Stimulated activated CD8-positive, alpha-beta memory T cell treated with anti-CD3 and anti-CD28 coated beads, Interleukin-7, amount 100 ng/mL, for 24 hours (primary cell): ENCODE measurements around the gene PRKCE.

Experiments
- DNase-seq: peaks from one replicate; pipeline ENCODE4 v3.0.0-alpha.2; 2020; ENCODE audit warnings: low read depth

PRKCE gene

DNA sequence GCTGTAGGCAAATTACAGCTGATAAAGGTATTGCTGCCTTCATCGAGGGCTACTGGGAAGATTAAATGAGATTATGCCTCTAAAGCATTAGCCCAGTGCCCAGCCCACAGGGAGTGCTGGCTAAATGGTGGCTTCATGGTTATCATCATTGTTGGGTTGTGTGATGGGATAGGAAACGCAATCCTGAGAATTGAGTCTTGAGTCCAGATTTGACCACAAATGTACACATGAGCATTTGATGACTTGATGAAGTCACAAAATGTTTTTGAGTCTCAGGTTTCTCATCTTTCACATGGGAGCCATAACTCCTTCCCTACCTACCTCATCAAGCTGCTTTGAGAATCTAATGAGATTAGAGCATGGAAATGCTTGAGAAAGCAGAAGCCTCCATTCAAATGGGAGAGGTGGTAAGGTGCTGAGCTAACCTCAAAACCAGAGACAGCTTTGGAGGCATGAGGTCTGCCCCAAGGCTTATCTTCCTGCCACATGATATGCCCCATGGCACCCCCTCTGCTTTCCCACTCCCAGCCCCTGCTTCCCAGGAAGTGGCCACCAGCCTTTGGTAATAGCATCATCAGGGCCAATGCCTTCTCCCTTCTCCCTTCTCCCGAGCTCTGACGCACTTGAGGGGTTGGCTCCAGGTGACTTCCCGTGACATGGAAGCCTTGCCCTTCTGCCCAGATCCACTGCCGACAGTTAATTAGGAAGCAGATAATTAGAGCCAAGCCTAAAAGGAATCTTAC is 496.3 kb downstream of the PRKCE start:
- no peak for DNase-seq

DNA sequence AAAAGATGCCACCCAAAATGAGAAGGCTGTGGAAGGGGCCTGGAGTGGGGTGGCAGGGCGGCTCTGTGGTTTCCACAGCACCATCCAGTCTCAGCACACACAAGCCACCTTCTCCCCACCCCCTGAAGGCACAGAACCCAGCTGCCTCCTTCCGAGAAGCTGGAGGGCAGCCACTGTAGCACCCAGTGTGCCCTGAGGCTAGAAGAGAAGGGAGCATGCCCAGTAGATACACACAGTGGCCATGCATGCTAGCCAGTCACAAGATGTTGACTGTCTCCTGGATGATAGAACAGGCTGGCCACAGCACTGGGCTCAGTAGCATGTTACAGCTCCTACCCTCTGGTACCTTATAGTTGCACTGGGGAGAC is 496.9 kb downstream of the PRKCE start:
- no peak for DNase-seq

DNA sequence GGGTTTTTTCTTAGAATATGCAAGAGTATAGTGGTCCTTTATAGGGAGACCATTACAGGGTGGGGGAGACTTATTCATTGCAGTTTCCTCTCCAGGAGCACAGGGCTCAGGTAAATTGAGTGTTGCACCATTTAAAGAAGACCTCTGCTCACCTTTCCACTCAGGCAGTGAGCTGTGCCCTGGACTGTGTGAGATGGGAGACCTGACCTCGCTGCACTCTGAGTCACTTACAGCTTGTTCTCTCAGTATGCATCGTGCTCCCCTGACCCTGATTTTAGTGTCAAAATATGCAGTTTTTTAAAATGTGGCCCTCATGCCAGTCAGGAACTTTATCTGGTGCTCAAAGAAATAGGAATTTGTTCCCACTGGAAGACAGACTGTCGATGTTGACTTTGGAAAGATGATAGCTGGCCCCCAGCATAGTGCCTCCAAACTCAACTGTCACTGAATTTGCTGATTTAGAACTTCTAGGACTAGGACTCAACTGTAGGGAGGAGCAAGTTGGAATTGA is 499.0 kb downstream of the PRKCE start:
- DNase-seq, result no peak

DNA sequence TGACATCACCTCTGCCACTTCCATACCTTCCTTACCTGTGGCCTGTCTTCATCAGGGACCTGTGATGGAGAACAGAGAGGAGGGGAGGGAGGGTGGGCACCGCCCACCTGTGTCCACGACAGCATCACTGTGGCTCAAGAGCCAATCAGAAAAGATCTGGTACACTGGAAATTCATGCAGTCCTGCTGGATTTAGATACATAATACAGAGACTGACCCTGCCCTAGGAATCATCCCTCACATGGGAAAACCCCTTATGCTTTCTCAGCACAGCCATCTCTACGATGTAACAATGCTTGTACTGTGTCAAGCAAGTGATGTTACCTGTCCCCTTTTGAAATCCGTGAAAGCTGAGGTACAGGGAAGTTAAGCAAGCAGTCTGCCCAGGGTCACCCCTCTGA is 500.1 kb downstream of the PRKCE start:
- no peak for DNase-seq

DNA sequence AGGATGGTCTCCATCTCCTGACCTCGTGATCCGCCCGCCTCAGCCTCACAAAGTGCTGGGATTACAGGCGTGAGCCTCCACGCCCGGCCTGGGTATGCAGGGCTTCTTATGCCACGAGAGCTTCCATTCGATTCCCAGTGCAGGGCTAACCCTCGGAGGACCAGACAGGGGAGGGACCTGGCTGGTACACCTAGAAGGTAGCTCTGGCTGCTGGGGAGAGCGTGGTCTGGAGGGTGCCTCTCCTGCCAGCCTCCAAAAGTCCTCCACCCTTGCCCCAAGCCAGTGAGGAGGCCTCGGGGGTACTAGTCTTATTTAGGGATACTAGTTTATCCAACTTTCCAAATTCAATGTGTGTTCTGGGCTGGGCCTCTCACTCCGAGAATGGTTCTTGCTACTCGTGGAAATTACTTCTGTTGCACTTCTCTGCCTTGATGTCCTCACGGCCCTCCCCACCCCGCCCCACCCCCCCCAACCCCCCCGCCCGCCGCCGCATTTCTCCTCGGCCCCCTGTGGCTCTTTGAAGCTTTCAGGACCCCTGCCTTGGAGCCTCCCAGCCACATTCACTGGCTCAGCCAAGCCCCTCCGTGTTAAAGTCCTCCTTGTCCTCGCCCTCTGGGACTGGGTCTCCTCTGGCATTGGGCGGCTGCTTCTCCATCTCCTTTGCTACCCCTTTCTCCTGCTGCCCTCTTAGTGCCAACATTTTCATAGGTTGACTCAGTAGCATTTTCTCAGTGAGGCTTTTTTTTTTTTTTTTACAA is 502.7 kb downstream of the PRKCE start:
- DNase-seq, result no peak

DNA sequence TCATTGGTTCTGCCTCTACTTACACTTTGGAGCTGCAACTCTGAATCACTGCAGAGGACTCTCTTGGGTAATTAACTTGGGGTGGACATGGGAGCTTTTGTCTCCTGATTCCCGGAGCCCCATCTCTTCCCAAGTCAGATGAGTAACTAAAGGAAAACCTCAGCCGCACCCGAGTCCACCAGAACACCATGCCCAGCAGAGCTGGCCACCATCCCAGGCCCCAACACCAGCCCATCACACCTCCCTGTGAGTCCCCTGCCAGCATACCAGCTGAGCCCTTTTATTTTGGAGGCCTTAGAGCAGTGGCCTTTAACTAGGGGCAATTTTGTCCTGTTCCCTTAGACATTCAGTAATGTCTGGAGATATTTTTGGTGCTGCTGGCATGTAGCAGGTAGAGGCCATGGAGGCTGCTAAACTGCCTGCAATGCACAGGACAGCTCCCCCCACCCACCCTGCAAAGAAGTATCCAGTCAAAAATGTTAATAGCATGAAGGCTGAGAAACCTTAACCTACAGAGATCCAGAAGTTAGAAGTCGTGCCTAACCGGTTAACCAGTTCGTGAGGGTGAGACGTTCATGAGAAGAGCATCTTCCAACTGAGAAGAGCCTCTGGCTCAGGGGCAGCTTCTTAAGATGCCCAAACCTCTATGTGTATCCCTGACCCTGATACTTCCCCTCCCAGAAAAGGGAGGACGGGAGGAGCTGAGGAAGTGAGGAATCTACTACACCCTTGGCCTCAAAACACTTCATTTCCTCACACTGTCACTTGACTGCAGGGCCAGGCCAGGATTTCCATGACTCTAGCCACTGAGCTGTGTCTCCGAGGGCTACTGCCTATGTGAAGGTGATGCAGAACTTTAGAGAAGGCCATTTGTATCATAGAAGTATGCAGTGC is 505.8 kb downstream of the PRKCE start:
- no peak for DNase-seq

DNA sequence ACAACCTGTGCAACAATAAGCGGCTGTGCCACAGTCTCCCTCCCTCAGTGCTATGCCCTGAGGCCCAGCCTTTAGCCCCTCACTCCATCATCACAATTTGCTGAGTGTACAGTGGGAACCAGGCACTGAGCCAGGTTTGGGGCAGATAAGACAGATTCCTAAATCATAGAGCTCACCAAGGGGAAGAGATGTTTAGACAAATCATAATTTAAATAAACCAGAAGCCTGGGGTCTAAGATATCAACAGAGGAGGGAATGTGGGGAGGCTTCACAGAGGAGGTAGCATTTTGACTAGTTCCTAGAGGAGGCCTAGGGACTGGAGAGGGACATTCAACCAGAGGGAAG is 506.5 kb downstream of the PRKCE start:
- no peak for DNase-seq

DNA sequence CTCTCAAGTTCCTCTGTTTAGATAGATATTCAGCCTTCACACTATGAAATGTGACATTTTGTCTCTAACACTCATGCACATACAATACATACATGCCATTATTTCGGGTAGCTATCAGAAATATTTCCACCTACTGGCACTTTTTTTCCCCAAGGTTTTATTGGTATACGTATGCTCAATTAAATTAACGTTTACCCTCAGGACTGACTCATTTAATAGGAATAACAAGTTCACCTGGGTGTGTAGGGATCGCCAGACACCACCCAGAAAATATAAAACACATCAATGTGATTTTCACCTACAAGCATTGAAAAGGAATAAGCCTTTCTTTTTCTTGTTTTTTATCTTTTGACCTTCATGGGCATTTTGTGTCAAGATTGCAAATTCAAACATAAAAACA is 507.2 kb downstream of the PRKCE start:
- DNase-seq, result no peak

DNA sequence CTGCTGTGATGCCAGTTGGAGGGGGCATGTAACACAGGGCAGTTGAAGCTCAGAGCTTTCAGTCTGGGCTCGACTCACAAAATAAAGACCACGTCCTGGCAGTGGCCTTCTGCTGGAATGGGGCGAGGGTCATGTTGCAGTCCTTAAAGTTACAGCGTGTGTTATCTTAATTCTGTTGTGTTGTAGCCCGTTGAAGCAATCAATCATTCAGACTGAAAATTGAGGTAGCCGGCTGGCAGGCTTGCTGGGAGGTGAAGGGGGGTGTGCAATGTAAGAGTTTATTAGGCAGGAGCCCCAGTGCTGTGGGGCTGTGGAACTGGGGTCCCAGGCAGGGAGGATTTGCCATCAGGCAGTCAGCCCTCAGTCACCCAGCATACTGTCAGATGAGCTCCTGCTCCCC is 508.9 kb downstream of the PRKCE start:
- DNase-seq, result no peak

DNA sequence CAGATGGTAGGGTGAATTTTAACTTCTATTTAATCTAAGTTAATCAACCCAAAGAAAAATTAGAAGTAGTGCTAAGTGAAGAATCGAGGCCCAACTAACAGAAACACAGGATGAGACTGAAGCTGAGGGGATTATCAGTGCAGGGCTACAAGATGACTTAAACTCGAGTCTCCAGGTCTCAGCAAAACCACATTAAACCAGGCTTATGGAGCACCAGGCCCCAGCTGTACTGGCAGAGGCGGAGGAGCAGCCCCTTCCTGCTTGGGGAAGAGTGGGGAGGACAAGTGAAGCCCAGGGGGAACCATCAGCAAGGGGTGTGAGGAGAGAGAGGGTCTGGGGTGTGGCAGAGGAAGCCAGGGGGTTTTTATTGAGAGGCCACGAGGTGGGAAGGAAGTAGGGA is 509.8 kb downstream of the PRKCE start:
- no peak for DNase-seq

DNA sequence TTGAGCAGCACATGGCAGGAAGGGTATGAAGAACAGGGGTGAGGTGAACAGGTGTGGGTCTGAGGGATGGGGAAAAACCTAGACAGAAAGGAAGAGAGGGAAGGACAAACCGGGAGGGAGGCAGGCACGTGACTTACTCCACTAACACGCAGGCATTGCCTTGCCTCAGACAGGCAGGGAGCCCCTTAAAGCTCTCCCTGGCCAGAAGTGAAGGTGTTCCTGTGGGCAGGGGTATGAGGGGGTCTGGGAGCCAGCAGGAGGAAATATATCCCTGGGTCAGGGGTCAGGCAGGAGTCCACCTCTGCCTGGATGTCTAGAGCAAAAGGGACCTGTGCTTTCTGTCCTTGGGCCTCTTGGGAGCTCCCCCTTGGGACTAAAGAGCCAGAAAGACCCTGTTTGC is 510.4 kb downstream of the PRKCE start:
- no peak for DNase-seq

DNA sequence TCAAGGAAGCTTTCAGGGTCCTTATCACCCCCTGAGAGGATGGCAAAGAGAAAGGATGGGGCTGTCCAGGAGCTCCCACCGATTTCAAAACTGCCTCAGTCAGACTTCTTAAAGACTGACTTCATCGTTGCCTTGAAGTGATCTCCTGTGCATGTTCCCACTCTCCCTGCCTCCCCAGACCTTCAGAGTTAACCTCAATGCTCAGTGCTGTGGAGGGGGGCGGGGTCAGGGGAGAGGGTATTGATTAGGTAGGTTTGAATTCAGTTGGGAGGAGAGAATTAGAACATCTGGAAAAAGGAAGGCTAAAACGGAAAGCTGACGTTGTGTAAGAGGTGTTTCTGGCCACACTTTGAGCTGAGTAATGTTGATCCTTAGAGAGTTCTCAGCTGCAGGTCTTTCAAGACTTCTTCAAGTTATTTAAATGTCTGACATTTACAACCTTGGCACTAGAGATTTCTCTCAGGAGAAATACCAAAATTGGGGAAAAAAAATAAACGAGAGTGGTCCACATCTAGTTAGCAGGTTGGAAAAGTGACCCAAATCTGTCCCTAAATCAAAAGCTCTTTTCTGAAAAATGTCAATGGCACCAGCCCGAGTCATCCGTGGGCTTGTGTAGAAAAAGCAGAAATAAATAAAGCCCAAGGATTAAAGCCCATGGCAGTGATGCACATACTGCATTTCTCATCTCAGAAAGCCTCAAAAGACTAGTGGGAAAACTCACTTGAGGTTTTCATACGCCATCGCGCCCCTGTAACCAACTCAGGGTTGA is 511.0 kb downstream of the PRKCE start:
- DNase-seq, result no peak

DNA sequence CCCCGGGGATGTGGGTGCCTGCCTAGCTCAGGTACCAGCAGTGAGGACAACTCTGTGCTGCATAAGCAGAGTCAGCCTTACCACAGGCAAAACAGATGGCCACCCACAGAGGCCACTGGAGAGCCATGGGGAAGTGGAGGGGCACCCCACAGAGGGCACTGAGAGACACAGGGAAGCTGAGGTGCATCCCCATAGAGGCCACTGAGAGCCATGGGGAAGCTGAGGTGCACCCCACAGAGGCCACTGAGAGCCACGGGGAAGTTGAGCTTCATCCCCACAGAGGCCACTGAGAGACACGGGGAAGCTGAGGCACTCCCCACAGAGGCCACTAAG is 511.6 kb downstream of the PRKCE start:
- DNase-seq, result no peak

DNA sequence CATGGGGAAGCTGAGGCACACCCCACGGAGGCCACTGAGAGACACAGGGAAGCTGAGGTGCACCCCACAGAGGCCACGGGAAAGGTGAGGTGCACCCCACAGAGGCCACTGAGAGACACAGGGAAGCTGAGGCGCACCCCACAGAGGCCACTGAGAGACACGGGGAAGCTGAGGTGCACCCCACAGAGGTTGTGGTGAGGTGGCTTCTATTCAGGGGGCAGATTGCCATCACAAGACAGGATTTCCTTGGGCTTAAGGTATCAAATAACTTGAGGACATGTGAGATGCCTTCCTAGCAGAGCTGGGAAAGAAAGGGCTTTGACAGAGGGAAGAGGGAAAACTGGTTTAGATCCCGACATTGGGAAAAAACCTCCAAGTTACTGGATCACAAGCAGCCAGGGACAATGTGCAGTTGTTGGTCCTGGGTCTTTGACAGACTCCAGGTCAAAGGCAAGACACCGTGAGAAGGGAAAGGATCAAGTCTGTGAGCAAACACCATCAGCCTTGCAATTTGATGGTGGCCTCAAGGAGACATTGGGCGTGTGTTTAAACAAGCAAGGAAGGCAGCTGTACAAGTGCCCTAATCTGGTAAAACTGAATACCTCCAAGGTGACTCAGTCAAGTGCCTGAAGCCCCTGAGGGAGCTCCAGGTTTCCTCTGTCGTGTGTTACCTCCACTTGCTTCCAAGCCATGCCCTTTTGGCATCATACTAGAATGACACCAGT is 512.5 kb downstream of the PRKCE start:
- no peak for DNase-seq

DNA sequence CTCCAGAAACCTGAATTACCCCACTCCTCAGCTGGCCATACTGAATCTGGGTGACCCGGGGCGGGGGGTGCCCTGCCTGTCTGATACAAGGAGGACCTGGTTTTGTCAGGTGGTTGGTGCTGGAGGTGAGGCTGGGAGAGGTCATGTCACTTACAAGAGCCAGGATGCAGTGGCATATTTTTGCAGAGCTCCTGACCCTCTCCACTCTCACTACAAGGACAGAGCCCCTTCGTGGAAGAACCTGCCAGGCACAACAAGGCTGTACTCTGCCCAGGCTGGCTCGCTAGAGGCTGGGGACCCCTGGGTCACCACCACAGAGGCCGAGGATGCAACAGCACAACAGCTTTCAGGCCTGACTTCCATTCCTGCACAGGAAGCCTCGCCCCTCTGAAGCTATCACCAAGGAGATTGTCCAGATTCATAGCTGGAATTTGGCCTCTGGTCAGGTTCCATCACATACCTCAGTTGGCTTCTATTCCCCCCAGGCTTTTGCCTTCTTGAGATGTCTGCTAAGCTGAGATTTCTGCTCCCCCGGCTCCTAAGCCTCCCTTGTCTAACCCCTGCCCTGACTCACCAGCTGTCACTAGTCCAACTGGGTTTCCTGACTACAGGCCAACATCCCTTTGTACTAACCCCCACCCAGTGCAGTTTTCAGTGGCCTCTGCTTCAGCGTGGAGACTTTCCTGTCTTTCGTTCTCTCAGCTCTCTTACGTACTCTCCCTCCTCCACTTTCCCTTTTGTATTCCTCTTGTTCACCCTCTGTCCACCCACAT is 513.2 kb downstream of the PRKCE start:
- DNase-seq, result no peak

DNA sequence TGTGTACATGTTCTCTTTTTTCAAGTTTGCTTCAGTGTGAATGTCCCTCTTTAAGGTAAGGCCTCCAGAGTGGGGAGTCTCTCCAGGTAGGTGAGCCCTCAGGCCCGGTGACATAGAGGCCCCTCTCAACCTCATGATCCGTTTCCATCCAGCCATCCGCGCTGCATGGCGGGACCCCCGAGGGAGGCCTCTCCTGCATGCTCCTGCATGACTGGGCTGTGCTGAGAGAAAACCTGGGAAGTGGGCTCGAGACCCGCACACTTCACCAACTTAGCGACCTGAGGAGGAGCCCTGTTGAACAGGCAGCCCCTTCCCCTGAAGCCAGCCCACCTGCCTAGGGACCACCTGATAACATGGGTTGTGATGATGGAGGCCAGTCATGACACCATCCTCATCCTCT is 514.4 kb downstream of the PRKCE start:
- no peak for DNase-seq

DNA sequence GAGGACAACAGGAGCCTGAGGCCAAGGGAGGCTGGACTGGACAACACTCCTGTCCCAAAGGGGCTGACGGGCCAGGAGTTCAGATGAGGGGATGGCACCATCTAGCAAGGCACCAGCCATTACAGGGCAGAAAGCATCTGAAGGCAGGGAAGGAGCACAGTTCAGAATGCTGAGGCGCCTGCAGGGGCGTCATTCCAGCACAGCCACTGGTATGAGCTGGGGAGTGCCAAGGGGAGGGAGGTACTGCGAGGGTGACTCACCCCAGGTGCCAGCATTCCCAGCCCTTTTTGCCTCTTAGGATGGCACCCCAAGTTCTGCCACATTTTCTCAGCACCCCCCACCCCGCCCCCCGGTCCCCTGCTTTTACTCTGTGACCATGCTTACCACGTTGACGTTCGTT is 515.9 kb downstream of the PRKCE start:
- DNase-seq, result no peak

DNA sequence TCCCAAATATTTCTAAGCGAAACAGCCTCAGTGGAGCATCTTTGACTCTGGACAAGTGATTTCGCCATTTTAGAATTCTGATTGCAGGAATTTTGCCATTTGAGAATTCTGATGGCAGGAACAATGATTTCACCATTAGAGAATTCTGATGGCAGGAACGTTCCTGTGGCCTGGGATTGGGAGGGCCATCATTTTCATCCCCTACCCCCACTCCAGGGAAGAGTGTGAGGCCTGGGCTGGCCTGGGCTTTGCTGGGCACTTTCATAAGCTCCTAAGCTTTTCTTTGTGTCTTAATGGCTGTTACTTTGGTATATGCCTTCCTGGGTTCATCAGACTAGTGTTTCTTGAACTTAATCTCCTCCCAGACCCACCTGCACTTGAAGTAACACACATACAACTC is 516.4 kb downstream of the PRKCE start:
- DNase-seq, result no peak

DNA sequence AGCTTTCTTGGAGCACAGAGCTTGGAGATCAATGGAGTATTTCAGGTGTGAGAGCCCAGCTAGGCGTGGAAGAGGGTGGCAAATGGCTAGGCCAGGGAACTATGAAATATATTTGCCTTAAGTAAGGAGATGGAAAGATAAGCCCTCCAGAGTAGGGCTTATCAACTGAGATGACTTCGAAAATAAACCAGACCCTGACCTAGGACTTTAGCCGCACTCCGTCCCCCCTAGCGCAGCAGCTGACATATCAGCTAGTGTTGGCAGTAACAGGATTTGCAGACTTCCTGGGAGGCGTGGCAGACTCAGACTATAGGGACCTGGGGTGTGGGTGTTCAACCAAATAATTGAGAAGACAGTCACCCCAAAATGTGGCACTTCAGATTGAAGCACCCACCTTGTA is 518.0 kb downstream of the PRKCE start:
- no peak for DNase-seq

DNA sequence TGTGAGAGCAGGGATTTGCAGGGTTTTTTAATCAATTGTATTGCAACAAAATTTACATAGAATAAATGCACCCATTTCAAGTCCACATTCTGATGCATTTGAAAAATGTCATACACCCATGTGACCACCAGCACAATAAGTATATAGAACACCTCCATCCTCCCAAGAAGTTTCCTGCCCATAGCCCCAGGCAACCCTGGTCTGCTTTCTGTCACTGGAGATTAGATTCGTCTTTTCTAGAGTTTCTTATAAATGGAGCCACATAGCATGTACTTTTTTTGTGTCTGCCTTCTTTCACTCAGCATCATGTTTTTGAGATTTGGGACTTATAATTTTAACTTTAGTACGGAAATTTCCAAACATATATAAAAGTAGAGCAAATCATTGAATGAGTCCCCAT is 518.6 kb downstream of the PRKCE start:
- DNase-seq, result no peak
